OCI-LY7 (cell line): ENCODE data around the gene GRK5.

Experiments
- EZH2phosphoT487 ChIP-seq: fragments of 200-600 bp; sonication (generic); IDR thresholded peaks from 2 replicates; pipeline ENCODE4 v1.6.1; 2018; ENCODE audit warnings: low read depth, borderline replicate concordance, mild to moderate bottlenecking, mixed run types, antibody characterized with exemption, low read length, moderate library complexity, mixed read lengths
- TF ChIP-seq, protein P1 (sequence below): fragments of 200-600 bp; sonication (generic); conservative IDR thresholded peaks from 2 replicates; pipeline ENCODE4 v1.5.1; 2014; ENCODE audit warnings: mild to moderate bottlenecking, antibody characterized with exemption, low read length, moderate library complexity, mixed read lengths

DNA sequence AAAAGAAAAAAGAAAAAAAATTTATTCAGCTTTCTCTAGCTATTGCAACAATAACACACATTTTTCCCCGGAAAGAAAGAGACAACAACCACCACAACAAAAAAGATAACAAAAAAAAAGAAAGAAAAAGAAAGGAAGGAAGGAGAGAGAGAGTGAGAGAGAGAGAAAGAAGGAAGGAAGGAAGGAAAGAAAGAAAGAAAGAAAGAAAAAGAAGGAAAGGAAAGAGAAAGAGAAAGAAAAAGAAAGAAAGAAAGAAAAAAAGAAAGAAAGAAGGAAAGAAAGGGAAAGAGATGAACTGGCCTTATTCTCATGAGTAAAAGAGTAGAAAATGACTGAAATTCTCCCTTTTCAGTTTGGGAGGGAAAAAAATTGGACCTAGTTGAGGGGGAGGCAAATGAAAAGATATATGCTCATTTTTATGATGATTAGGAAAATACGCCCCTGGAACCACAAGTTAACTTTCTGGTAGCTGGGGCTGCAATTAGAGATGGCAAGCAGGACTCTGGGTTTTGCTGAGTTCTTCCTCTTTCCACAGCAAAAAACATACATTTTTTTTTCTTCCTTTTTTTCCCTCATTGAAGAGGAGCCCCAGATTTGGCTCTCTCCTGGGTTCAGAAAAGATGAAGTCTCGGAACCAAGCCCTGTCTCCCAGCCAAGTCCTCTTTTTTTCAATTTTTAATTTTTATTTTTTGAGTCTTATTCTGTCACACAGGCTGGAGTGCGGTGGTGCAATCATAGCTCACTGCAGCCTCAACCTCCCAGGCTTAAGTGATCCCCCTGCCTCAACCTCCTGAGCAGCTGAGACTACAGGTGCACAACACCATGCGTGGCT is 16.2 kb upstream of the GRK5 start:
- TF ChIP-seq, protein P1, sequence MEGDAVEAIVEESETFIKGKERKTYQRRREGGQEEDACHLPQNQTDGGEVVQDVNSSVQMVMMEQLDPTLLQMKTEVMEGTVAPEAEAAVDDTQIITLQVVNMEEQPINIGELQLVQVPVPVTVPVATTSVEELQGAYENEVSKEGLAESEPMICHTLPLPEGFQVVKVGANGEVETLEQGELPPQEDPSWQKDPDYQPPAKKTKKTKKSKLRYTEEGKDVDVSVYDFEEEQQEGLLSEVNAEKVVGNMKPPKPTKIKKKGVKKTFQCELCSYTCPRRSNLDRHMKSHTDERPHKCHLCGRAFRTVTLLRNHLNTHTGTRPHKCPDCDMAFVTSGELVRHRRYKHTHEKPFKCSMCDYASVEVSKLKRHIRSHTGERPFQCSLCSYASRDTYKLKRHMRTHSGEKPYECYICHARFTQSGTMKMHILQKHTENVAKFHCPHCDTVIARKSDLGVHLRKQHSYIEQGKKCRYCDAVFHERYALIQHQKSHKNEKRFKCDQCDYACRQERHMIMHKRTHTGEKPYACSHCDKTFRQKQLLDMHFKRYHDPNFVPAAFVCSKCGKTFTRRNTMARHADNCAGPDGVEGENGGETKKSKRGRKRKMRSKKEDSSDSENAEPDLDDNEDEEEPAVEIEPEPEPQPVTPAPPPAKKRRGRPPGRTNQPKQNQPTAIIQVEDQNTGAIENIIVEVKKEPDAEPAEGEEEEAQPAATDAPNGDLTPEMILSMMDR: no peak
- TF ChIP-seq EZH2phosphoT487: no peak
